Jurkat, Clone E6-1 (cell line): ENCODE results near the gene PRKAR2A.
"Not testable (repeated sequence)": the region's sequence is repeated elsewhere in the genome, so short reads cannot be mapped to it uniquely, and the experiment has no call there.

Experiments used
- DNase-seq: peaks from one replicate; pipeline ENCODE4 v3.0.0-alpha.2; 2011; ENCODE audit warnings: low read depth, low spot score
- H3K4me3 ChIP-seq: 2 replicates; pipeline ENCODE4 v1.5.1; 2011; ENCODE audit warnings: mild to moderate bottlenecking, low read length, control low read depth, moderate library complexity

The PRKAR2A gene

GRCh38 chr3:48847053-48847503 lies 596 bp downstream of the PRKAR2A start:
- DNase-seq = peak; percentile 32
- H3K4me3 ChIP-seq = peak overlapping the region; percentile 59

- H3K4me3 ChIP-seq = no peak overlapping the region
- no peak for DNase-seq
Measured at GRCh38 chr3:48845170-48845569, 2.5 kb downstream of the PRKAR2A start.

GRCh38 chr3:48837163-48837562 lies 10.5 kb downstream of the PRKAR2A start:
- no peak overlapping the region for H3K4me3 ChIP-seq
- no peak for DNase-seq

- no peak for DNase-seq
- no peak overlapping the region for H3K4me3 ChIP-seq
Measured at GRCh38 chr3:48835650-48836366, 11.9 kb downstream of the PRKAR2A start.

- no peak for DNase-seq
- H3K4me3 ChIP-seq = no peak overlapping the region
Measured at GRCh38 chr3:48832684-48833083, 15.0 kb downstream of the PRKAR2A start.

GRCh38 chr3:48830715-48831114 lies 17.0 kb downstream of the PRKAR2A start:
- H3K4me3 ChIP-seq = no peak overlapping the region
- no peak for DNase-seq

- H3K4me3 ChIP-seq, DNase-seq: not testable (repeated sequence)
Measured at GRCh38 chr3:48829525-48829924, 18.1 kb downstream of the PRKAR2A start.

GRCh38 chr3:48827874-48828273 lies 19.8 kb downstream of the PRKAR2A start:
- not testable (repeated sequence) for H3K4me3 ChIP-seq, DNase-seq

GRCh38 chr3:48826451-48826850 lies 21.2 kb downstream of the PRKAR2A start:
- no peak for DNase-seq
- H3K4me3 ChIP-seq = no peak overlapping the region

- H3K4me3 ChIP-seq = no peak overlapping the region
- DNase-seq = no peak
Measured at GRCh38 chr3:48820612-48821324, 26.9 kb downstream of the PRKAR2A start.

GRCh38 chr3:48819234-48820221 lies 28.1 kb downstream of the PRKAR2A start:
- no peak for DNase-seq
- H3K4me3 ChIP-seq = no peak overlapping the region

GRCh38 chr3:48811524-48811923 lies 36.1 kb downstream of the PRKAR2A start:
- H3K4me3 ChIP-seq = no peak overlapping the region
- no peak for DNase-seq

GRCh38 chr3:48804930-48805329 lies 42.7 kb downstream of the PRKAR2A start:
- DNase-seq = no peak
- H3K4me3 ChIP-seq = no peak overlapping the region

GRCh38 chr3:48800831-48801230 lies 46.8 kb downstream of the PRKAR2A start:
- not testable (repeated sequence) for H3K4me3 ChIP-seq, DNase-seq

GRCh38 chr3:48798998-48799397 lies 48.7 kb downstream of the PRKAR2A start:
- no peak for DNase-seq
- H3K4me3 ChIP-seq = no peak overlapping the region

- no peak overlapping the region for H3K4me3 ChIP-seq
- no peak for DNase-seq
Measured at GRCh38 chr3:48797626-48798025, 50.0 kb downstream of the PRKAR2A start.

GRCh38 chr3:48795997-48796732 lies 51.5 kb downstream of the PRKAR2A start:
- no peak overlapping the region for H3K4me3 ChIP-seq
- no peak for DNase-seq

- not testable (repeated sequence) for H3K4me3 ChIP-seq, DNase-seq
Measured at GRCh38 chr3:48793484-48793883, 54.2 kb downstream of the PRKAR2A start.

- DNase-seq = no peak
- no peak overlapping the region for H3K4me3 ChIP-seq
Measured at GRCh38 chr3:48789665-48790064, 58.0 kb downstream of the PRKAR2A start.
